Endothelial cell (in vitro differentiated cells): ENCODE results near the gene CRLF2. TPM values are rescaled to one million over a fixed set of nuclear protein-coding genes. Genes with fewer than 3 reads are reported as not detected.

Experiments
- DNase-seq: peaks from one replicate; pipeline ENCODE4 v3.0.0; 2021; ENCODE audit warnings: low spot score
- H3K27ac Mint-ChIP-seq: one replicate; pipeline ENCODE4 v1.8.0; 2021; ENCODE audit warnings: mixed read lengths, inconsistent platforms; ENCODE audit not compliant: unreplicated experiment
- H3K27me3 Mint-ChIP-seq: one replicate; pipeline ENCODE4 v1.8.0; 2021; ENCODE audit warnings: mild to moderate bottlenecking, moderate library complexity, mixed read lengths, inconsistent platforms; ENCODE audit not compliant: unreplicated experiment
- H3K36me3 Mint-ChIP-seq: one replicate; pipeline ENCODE4 v1.8.0; 2021; ENCODE audit warnings: mild to moderate bottlenecking, low read depth, mixed read lengths, inconsistent platforms; ENCODE audit not compliant: unreplicated experiment
- H3K4me1 Mint-ChIP-seq: one replicate; pipeline ENCODE4 v1.8.0; 2021; ENCODE audit warnings: mild to moderate bottlenecking, mixed read lengths, inconsistent platforms; ENCODE audit not compliant: unreplicated experiment
- H3K4me3 Mint-ChIP-seq: one replicate; pipeline ENCODE4 v1.8.0; 2021; ENCODE audit warnings: mild to moderate bottlenecking, mixed read lengths, inconsistent platforms; ENCODE audit not compliant: unreplicated experiment
- H3K9me3 Mint-ChIP-seq: one replicate; pipeline ENCODE4 v1.8.0; 2021; ENCODE audit warnings: mixed read lengths, inconsistent platforms; ENCODE audit not compliant: unreplicated experiment
- total RNA-seq: library from RNA; stranded (reverse); fragmentation: NEBNext Ultra II Directional; extraction: Animal tissue kit (Norgen Biotek cat#: 25700); gene quantifications from one replicate; pipeline ENCODE4 v1.2.1, GENCODE V29; 2021; ENCODE audit not compliant: unreplicated experiment
- TF ChIP-seq, protein P1 (sequence below): fragments of 200-600 bp; sonication (generic); IDR thresholded peaks from one replicate; pipeline ENCODE4 v1.5.0; 2021; ENCODE audit warnings: antibody characterized with exemption; ENCODE audit not compliant: unreplicated experiment

Gene CRLF2
- total RNA-seq, 1 donor from 2014 or later: not detected

DNA sequence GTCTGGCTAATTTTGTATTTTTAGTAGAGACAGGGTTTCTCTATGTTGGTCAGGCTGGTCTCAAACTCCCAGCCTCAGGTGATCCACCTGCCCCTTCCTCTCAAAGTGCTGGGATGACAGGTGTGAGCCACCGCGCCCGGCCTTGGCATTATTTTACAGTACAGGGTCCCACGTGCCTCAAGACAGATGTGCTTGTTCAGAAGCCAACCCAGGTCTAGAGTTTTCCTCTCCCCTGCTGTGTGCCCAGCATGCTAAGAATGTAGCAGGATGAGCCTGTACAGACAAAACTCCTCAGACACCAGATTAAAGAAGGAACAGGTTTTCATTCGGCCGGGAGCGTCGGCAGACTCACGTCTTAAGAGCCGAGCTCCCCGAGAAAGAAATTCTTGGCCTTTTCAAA, 42.2 kb downstream of the CRLF2 start:
- H3K9me3 Mint-ChIP-seq: peaks cover 31% of the 10 kb centered on the region
- no peak for DNase-seq
- peaks cover 15% of the 10 kb centered on the region for H3K36me3 Mint-ChIP-seq
- no peak overlapping the region for H3K4me3 Mint-ChIP-seq
- H3K27me3 Mint-ChIP-seq: peaks cover 9% of the 10 kb centered on the region
- no peaks in the 10 kb centered on the region for H3K4me1 Mint-ChIP-seq
- no peak overlapping the region for H3K27ac Mint-ChIP-seq
- TF ChIP-seq, protein P1, sequence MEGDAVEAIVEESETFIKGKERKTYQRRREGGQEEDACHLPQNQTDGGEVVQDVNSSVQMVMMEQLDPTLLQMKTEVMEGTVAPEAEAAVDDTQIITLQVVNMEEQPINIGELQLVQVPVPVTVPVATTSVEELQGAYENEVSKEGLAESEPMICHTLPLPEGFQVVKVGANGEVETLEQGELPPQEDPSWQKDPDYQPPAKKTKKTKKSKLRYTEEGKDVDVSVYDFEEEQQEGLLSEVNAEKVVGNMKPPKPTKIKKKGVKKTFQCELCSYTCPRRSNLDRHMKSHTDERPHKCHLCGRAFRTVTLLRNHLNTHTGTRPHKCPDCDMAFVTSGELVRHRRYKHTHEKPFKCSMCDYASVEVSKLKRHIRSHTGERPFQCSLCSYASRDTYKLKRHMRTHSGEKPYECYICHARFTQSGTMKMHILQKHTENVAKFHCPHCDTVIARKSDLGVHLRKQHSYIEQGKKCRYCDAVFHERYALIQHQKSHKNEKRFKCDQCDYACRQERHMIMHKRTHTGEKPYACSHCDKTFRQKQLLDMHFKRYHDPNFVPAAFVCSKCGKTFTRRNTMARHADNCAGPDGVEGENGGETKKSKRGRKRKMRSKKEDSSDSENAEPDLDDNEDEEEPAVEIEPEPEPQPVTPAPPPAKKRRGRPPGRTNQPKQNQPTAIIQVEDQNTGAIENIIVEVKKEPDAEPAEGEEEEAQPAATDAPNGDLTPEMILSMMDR: no peak

DNA sequence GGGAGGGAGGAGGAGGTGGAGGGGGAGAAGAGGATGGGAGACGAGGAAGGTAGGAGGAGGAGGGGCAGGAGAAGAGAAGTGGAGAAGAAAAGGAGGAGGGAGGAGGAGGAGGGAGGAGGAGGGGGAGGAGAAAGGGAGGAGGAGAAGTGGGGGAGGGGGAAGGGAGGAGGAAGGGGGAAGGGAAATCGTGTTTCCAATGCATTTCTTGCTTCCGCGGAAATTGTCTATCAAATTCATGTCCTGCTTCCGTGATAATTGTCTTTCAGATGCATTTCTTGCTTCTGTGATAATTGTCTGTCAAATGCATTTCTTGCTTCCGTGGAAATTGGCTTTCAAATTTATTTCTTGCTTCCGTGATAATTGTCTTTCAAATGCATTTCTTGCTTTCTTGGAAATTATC, 43.3 kb downstream of the CRLF2 start:
- TF ChIP-seq, protein P1: no peak
- DNase-seq: no peak
- H3K27ac Mint-ChIP-seq: no peak overlapping the region
- peaks cover 9% of the 10 kb centered on the region for H3K27me3 Mint-ChIP-seq
- H3K9me3 Mint-ChIP-seq: peaks cover 30% of the 10 kb centered on the region
- no peak overlapping the region for H3K4me3 Mint-ChIP-seq
- H3K36me3 Mint-ChIP-seq: peaks cover 15% of the 10 kb centered on the region
- H3K4me1 Mint-ChIP-seq: no peaks in the 10 kb centered on the region

DNA sequence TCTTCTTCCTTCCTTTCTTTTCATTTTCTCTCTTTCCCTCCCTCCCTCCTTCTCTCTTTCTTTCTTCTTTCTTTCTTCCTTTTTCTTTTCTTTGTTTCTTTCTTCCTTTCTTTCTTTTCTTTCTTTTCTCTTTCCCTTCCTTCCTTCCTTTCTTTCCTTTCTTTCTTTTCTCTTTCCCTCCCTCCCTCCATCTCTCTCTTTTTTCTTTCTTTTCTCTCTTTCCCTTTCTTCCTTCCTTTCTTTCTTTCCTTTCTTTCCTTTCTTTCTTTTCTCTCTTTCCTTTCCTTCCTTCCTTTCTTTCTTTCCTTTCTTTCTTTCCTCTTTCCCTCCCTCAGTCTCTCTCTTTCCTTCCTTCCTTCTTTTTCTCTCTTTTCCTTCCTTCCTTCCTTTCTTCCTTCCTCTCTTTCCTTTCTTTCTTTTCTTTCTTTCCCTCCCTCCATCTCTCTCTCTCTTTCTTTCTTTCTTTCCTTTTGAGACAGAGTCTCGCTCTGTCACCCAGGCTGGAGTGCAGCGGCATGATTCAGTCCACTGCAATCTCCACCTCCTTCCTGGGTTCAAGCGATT, 44.4 kb downstream of the CRLF2 start:
- DNase-seq: no peak
- TF ChIP-seq, protein P1: no peak
- H3K27ac Mint-ChIP-seq: no peak overlapping the region
- H3K4me3 Mint-ChIP-seq: no peak overlapping the region
- no peaks in the 10 kb centered on the region for H3K4me1 Mint-ChIP-seq
- H3K36me3 Mint-ChIP-seq: peaks cover 19% of the 10 kb centered on the region
- H3K9me3 Mint-ChIP-seq: peaks cover 30% of the 10 kb centered on the region
- H3K27me3 Mint-ChIP-seq: peaks cover 9% of the 10 kb centered on the region

DNA sequence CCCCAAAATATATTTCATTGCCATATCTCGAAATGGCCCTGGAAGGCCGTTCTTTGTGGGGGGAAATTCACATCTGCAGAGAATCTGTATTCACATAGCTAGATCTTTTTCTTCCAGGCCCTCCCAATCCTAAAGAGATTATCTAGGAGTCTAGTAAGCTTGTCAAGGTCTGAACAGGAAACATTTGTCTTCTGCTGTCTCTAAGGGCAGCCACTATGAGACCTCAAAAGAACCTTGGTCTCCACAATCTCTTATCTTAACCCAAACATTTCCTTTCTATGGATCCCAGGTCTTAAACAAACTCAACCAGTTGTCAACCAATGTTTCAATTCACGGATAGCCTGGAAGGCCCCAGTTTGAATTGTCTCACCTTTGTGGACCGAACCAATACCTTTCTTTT, 45.0 kb downstream of the CRLF2 start:
- H3K27me3 Mint-ChIP-seq: peaks cover 11% of the 10 kb centered on the region
- H3K4me1 Mint-ChIP-seq: no peaks in the 10 kb centered on the region
- H3K36me3 Mint-ChIP-seq: peaks cover 20% of the 10 kb centered on the region
- no peak overlapping the region for H3K27ac Mint-ChIP-seq
- no peak for DNase-seq
- TF ChIP-seq, protein P1: no peak
- no peak overlapping the region for H3K4me3 Mint-ChIP-seq
- peaks cover 30% of the 10 kb centered on the region for H3K9me3 Mint-ChIP-seq

DNA sequence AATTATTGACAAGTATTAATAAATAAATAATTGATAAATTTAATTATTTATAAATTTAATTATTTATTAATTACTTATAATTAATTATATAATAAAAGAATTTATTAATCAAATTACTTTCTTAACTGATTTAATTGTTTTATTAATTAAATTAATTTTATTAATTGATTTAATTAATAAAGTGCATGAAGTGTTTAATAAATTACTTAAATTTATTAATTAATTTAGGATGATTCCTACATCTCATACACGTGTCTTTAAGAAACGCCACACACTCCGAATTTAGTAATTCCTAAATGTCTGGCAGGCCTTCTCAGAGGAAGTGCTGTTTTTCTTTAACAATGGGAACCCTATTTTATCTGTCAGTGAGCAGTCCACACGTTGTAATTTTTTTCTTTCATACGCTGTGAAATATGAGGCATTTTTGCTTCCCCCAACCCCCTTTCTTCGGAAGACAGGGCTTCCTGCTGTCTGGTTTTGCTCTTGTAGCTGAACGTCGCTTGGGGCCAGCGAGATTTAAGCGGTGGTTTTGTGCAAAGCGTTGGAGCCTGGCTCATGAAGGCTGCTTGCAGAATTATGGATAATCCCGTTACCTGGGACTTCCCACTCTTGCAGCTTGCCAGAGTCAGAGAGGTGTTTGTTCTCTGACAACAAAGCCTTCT, 46.8 kb downstream of the CRLF2 start:
- no peak for DNase-seq
- Mint-ChIP-seq H3K27me3 (peaks cover 14% of the 10 kb centered on the region), H3K27ac (no peak overlapping the region), H3K36me3 (peaks cover 16% of the 10 kb centered on the region), H3K4me1 (no peaks in the 10 kb centered on the region), H3K9me3 (peaks cover 29% of the 10 kb centered on the region), H3K4me3 (no peak overlapping the region)
- TF ChIP-seq, protein P1: no peak
